Endodermal cell (in vitro differentiated cells): ENCODE results near the gene SUDS3. TPM values are rescaled to one million over a fixed set of nuclear protein-coding genes. Genes with fewer than 3 reads are reported as not detected.

ENCODE experiments used
- DNase-seq: peaks from one replicate; pipeline ENCODE4 v3.0.0-alpha.2; 2017
- H3K27ac ChIP-seq: 2 replicates; pipeline ENCODE4 v1.5.1; 2013; ENCODE audit warnings: mild to moderate bottlenecking, low read depth, low read length, moderate library complexity
- H3K27me3 ChIP-seq: 2 replicates; pipeline ENCODE4 v1.6.1; 2013; ENCODE audit warnings: mild to moderate bottlenecking, low read length, moderate library complexity; ENCODE audit not compliant: insufficient read depth, control insufficient read depth, poor library complexity, severe bottlenecking
- H3K36me3 ChIP-seq: 2 replicates; pipeline ENCODE4 v1.7.0; 2013; ENCODE audit warnings: mild to moderate bottlenecking, low read length, moderate library complexity; ENCODE audit not compliant: control insufficient read depth, insufficient read depth
- H3K4me1 ChIP-seq: one replicate; pipeline ENCODE4 v1.7.0; 2013; ENCODE audit warnings: low read length; ENCODE audit not compliant: control insufficient read depth, insufficient read depth
- H3K4me3 ChIP-seq: 2 replicates; pipeline ENCODE4 v1.5.1; 2013; ENCODE audit warnings: mild to moderate bottlenecking, low read length, moderate library complexity
- H3K9ac ChIP-seq: 2 replicates; pipeline ENCODE4 v1.6.1; 2013; ENCODE audit warnings: mild to moderate bottlenecking, low read length, moderate library complexity; ENCODE audit not compliant: poor library complexity, severe bottlenecking; ENCODE audit errors: extremely low read depth
- H3K9me3 ChIP-seq: 2 replicates; pipeline ENCODE4 v1.6.1; 2013; ENCODE audit warnings: mild to moderate bottlenecking, low read length, moderate library complexity; ENCODE audit not compliant: control insufficient read depth
- H3K27ac Mint-ChIP-seq: 2 replicates; pipeline ENCODE4 v1.8.0; 2020; ENCODE audit warnings: mixed read lengths
- H3K27me3 Mint-ChIP-seq: 2 replicates; pipeline ENCODE4 v1.8.0; 2021; ENCODE audit warnings: mild to moderate bottlenecking, mixed read lengths; ENCODE audit not compliant: insufficient read depth
- H3K36me3 Mint-ChIP-seq: 2 replicates; pipeline ENCODE4 v1.8.0; 2020; ENCODE audit warnings: low read depth, mixed read lengths
- H3K4me1 Mint-ChIP-seq: 2 replicates; pipeline ENCODE4 v1.8.0; 2020; ENCODE audit warnings: mixed read lengths
- H3K4me3 Mint-ChIP-seq: 2 replicates; pipeline ENCODE4 v1.8.0; 2020; ENCODE audit warnings: mild to moderate bottlenecking, moderate library complexity, mixed read lengths
- H3K9me3 Mint-ChIP-seq: 2 replicates; pipeline ENCODE4 v1.8.0; 2020; ENCODE audit warnings: mild to moderate bottlenecking, mixed read lengths
- WGBS, 2 experiments: methylation state at CpG; one replicate each; pipeline versions ENCODE4 v1.1.5 to v1.1.7; 2013; ENCODE audit warnings: missing lambda C conversion rate in 2 of 2, mixed read lengths in 1 of 2; ENCODE audit not compliant: insufficient coverage in 1 of 2, insufficient read length in 1 of 2; 5-methylcytosine and 5-hydroxymethylcytosine counted together
- total RNA-seq, 2 donors: library from RNA; stranded (reverse); fragmentation: NEBNext Ultra II Directional in 1 of 2; extraction: Animal tissue kit (Norgen Biotek cat#: 25700) in 1 of 2; gene quantifications; 2 replicates in 1 of 2; 3 replicates in 1 of 2; pipeline ENCODE4 v1.2.1, GENCODE V29; 2021
- TF ChIP-seq, protein P1 (sequence below): fragments of 200-600 bp; sonication (generic); conservative IDR thresholded peaks from 2 replicates; pipeline ENCODE4 v1.5.0; 2021; ENCODE audit warnings: antibody characterized with exemption, mild to moderate bottlenecking

The SUDS3 gene
- total RNA-seq, 2 donors from 2014 or later: 51.4 to 57.9 TPM

DNA sequence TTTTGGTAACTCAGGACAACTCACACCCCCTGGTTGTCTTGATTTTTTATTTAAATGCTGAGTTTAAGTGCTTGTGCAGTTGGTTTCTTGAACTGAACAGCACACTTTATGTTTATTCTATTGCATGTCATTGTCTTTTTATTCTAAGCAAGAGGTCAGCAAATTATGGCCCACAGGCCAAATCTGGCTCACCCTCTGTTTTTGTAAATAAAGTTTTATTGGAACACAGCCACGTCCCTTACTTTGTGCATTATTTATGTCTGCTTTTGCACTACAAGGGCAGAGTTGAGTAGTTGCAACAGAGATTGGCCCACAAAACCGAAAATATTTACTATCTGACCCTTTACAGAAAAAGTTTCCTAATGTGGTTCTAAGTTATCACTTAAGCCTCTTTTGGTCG lies 52.3 kb downstream of the SUDS3 start:
- WGBS, 2 experiments: 94 to 95% methylated on average over 2 to 3 of the region's 3 CpGs
- no peaks in the 10 kb centered on the region for H3K9me3 ChIP-seq
- no peak overlapping the region for H3K4me3 ChIP-seq
- TF ChIP-seq, protein P1, sequence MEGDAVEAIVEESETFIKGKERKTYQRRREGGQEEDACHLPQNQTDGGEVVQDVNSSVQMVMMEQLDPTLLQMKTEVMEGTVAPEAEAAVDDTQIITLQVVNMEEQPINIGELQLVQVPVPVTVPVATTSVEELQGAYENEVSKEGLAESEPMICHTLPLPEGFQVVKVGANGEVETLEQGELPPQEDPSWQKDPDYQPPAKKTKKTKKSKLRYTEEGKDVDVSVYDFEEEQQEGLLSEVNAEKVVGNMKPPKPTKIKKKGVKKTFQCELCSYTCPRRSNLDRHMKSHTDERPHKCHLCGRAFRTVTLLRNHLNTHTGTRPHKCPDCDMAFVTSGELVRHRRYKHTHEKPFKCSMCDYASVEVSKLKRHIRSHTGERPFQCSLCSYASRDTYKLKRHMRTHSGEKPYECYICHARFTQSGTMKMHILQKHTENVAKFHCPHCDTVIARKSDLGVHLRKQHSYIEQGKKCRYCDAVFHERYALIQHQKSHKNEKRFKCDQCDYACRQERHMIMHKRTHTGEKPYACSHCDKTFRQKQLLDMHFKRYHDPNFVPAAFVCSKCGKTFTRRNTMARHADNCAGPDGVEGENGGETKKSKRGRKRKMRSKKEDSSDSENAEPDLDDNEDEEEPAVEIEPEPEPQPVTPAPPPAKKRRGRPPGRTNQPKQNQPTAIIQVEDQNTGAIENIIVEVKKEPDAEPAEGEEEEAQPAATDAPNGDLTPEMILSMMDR: no peak
- DNase-seq: no peak
- no peaks in the 10 kb centered on the region for H3K4me1 ChIP-seq
- H3K36me3 ChIP-seq: no peaks in the 10 kb centered on the region
- Mint-ChIP-seq H3K36me3 (peaks cover 5% of the 10 kb centered on the region), H3K9me3 (no peaks in the 10 kb centered on the region), H3K27me3 (no peaks in the 10 kb centered on the region), H3K27ac (no peak overlapping the region), H3K4me3 (no peak overlapping the region), H3K4me1 (no peaks in the 10 kb centered on the region)
- H3K27me3 ChIP-seq: no peaks in the 10 kb centered on the region
- no peak overlapping the region for H3K9ac ChIP-seq
- no peak overlapping the region for H3K27ac ChIP-seq

DNA sequence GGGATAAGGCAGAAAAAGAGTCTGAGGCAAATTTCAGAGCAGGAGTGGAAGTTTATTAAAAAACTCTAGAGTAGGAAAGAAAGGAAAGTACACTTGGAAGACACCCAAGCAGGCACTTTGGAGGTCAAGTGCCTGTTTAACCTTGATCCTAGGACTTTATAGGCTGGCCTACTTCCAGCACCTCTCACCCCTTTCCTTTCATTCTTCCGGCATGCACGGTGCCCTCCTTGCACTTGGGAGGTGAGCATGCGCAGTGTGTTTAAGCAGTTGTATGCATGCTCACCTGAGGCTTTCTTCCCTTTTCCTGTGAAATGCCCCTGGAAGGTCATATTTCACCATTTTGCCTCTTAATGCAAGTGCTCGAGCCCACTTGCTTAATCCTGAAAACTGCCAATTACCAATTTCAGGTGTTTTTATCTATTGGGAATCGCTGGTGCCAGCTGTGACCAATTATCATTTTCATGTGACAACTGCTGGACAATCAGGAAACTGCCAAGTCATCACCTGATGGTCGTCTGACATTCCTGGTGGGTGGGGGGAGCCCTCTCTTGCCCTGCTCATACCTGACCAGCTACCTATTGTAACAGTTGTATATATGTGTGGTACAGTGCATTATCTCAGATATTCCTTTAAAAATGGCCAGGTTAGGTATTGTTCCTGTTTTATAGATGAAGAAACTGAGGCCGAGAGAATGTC lies 53.5 kb downstream of the SUDS3 start:
- H3K9me3 Mint-ChIP-seq: no peaks in the 10 kb centered on the region
- TF ChIP-seq, protein P1: no peak
- Histone ChIP-seq H3K4me3 (no peak overlapping the region), H3K9me3 (no peaks in the 10 kb centered on the region), H3K27ac (no peak overlapping the region), H3K9ac (no peak overlapping the region), H3K36me3 (no peaks in the 10 kb centered on the region), H3K4me1 (no peaks in the 10 kb centered on the region), H3K27me3 (no peaks in the 10 kb centered on the region)
- DNase-seq: no peak
- peaks cover 5% of the 10 kb centered on the region for H3K36me3 Mint-ChIP-seq
- no peak overlapping the region for H3K4me3 Mint-ChIP-seq
- WGBS, 2 experiments: 86 to 88% methylated on average over 4 to 7 of the region's 7 CpGs
- H3K4me1 Mint-ChIP-seq: no peaks in the 10 kb centered on the region
- no peak overlapping the region for H3K27ac Mint-ChIP-seq
- no peaks in the 10 kb centered on the region for H3K27me3 Mint-ChIP-seq

DNA sequence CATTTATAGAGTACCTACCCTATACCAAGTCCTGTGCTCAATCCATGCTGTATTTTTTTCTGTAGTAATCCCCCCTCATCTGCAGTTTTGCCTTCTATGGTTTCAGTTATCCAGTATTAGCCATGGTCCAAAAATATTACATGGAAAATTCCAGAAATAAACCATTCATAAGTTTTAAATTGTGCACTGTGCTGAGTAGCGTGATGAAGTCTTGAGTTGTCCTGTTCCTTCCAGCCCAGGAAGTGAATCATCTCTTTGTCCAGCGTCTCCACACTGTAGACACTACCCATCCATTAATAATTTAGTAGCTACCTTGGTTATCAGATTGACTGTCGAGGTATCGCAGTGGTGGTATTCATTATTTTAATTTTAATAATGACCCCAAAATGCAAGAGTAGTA lies 54.2 kb downstream of the SUDS3 start:
- no peaks in the 10 kb centered on the region for H3K27me3 ChIP-seq
- no peak overlapping the region for H3K27ac Mint-ChIP-seq
- peaks cover 5% of the 10 kb centered on the region for H3K36me3 Mint-ChIP-seq
- no peak overlapping the region for H3K9ac ChIP-seq
- no peak overlapping the region for H3K27ac ChIP-seq
- H3K4me1 ChIP-seq: no peaks in the 10 kb centered on the region
- no peak overlapping the region for H3K4me3 Mint-ChIP-seq
- H3K4me3 ChIP-seq: no peak overlapping the region
- TF ChIP-seq, protein P1: no peak
- H3K27me3 Mint-ChIP-seq: no peaks in the 10 kb centered on the region
- no peaks in the 10 kb centered on the region for H3K4me1 Mint-ChIP-seq
- 93 to 100% methylated on average over 1 to 2 of the region's 4 CpGs for WGBS, 2 experiments
- H3K9me3 Mint-ChIP-seq: no peaks in the 10 kb centered on the region
- no peaks in the 10 kb centered on the region for H3K9me3 ChIP-seq
- DNase-seq: no peak
- H3K36me3 ChIP-seq: no peaks in the 10 kb centered on the region
